ENCODE data around the gene LRCH1. TPM values are rescaled to one million over a fixed set of nuclear protein-coding genes. Genes with fewer than 3 reads are reported as not detected.

The LRCH1 gene
- total RNA-seq, 1 experiment from 2014 or later = 16.5 TPM

GRCh38 chr13:46687810-46688209, 134.8 kb downstream of the LRCH1 start:
- Mint-ChIP-seq H3K9me3 (ENCODE audit: unreplicated experiment) (no peaks in the 10 kb centered on the region), H3K4me3 (ENCODE audit: unreplicated experiment) (no peak overlapping the region), H3K27me3 (ENCODE audit: insufficient read depth, unreplicated experiment) (no peaks in the 10 kb centered on the region), H3K36me3 (ENCODE audit: insufficient read depth, unreplicated experiment) (peaks cover 35% of the 10 kb centered on the region), H3K4me1 (ENCODE audit: insufficient read depth, unreplicated experiment) (no peaks in the 10 kb centered on the region), H3K27ac (ENCODE audit: low read depth, unreplicated experiment) (no peak overlapping the region)
- no peak for TF ChIP-seq CTCF (IDR thresholded peaks at IDR 0.05; ENCODE audit: unreplicated experiment)
- peak; percentile 65 for DNase-seq (ENCODE audit: unreplicated experiment)
- BruUV-seq (replicated peaks) = no TSS peak
- intact Hi-C loops (cut with micrococcal nuclease) = no loop called here
- CTCF ChIA-PET = interaction anchor here (0.6 kb wide), 1 partner anchor 18 kb away, joined by 3 read pairs; no protein-coding TSS in a partner anchor
- POLR2A ChIA-PET = interaction anchor here (0.6 to 1.4 kb wide), 4 partner anchors 11 to 339 kb away, joined by 3 to 5 read pairs (median 4); no protein-coding TSS in a partner anchor

DNA sequence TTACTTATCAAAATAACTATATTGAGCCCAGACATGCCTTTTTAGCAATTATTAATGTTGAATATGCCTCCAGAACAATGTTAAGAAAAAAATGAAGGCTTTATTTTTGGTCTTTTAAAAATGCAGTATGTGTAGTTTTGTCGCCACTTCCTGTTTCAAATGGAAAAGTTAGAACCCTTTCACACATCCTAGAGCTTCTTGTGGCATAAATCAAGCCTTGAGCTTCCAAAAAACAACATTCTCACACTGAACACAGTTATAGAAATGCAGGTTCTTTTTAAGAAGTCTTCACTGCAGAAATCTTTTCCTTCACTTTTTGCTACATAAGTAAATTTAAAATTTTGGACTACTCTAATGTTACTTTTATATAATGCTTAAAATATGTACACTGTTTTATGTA, 135.3 kb downstream of the LRCH1 start:
- no peak overlapping the region for H3K27ac Mint-ChIP-seq (ENCODE audit: low read depth, unreplicated experiment)
- peaks cover 35% of the 10 kb centered on the region for H3K36me3 Mint-ChIP-seq (ENCODE audit: insufficient read depth, unreplicated experiment)
- no peaks in the 10 kb centered on the region for H3K27me3 Mint-ChIP-seq (ENCODE audit: insufficient read depth, unreplicated experiment)
- H3K9me3 Mint-ChIP-seq (ENCODE audit: unreplicated experiment) = no peaks in the 10 kb centered on the region
- H3K4me1 Mint-ChIP-seq (ENCODE audit: insufficient read depth, unreplicated experiment) = no peaks in the 10 kb centered on the region
- BruUV-seq (replicated peaks) = no TSS peak
- POLR2A ChIA-PET = interaction anchor here (0.6 to 1.4 kb wide), 2 partner anchors 12 to 339 kb away, joined by 3 to 4 read pairs; no protein-coding TSS in a partner anchor
- DNase-seq (ENCODE audit: unreplicated experiment) = no peak
- CTCF ChIA-PET = interaction anchor here (0.6 kb wide), 1 partner anchor 18 kb away, joined by 3 read pairs; no protein-coding TSS in a partner anchor
- intact Hi-C loops (cut with micrococcal nuclease) = no loop called here
- no peak for TF ChIP-seq CTCF (IDR thresholded peaks at IDR 0.05; ENCODE audit: unreplicated experiment)
- H3K4me3 Mint-ChIP-seq (ENCODE audit: unreplicated experiment) = no peak overlapping the region

DNA sequence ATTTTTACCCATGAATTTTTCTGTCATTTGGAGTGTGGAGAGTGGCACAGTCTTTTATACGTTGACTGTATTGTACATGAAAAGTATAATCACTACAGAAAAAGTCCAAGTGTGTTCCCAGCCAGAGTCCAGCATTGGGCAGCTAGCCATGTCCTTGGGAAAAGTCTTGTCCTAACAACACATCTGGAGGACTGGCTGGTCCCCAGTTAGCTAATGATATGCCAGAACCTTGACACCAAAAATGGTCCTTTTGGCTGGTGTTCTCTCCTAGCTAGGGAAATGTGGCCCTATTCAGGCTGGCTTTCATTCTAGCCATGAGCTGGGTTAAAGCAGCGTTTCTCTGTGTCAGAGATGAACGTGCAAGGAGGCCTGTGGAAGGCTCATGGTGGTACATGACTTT, 145.0 kb downstream of the LRCH1 start:
- Mint-ChIP-seq H3K4me3 (ENCODE audit: unreplicated experiment) (no peak overlapping the region), H3K4me1 (ENCODE audit: insufficient read depth, unreplicated experiment) (no peaks in the 10 kb centered on the region), H3K36me3 (ENCODE audit: insufficient read depth, unreplicated experiment) (peaks cover 48% of the 10 kb centered on the region), H3K9me3 (ENCODE audit: unreplicated experiment) (no peaks in the 10 kb centered on the region), H3K27ac (ENCODE audit: low read depth, unreplicated experiment) (no peak overlapping the region), H3K27me3 (ENCODE audit: insufficient read depth, unreplicated experiment) (no peaks in the 10 kb centered on the region)
- no TSS peak for BruUV-seq (replicated peaks)
- no peak for TF ChIP-seq CTCF (IDR thresholded peaks at IDR 0.05; ENCODE audit: unreplicated experiment)
- ChIA-PET CTCF (interaction anchor here (0.7 to 0.8 kb wide), 2 partner anchors 24 to 45 kb away, joined by 3 read pairs; no protein-coding TSS in a partner anchor), POLR2A (interaction anchor here (0.6 kb wide), 1 partner anchor 211 kb away, joined by 3 read pairs; no protein-coding TSS in a partner anchor)
- no peak for DNase-seq (ENCODE audit: unreplicated experiment)
- intact Hi-C loops (cut with micrococcal nuclease) = no loop called here

- Mint-ChIP-seq H3K4me3 (ENCODE audit: unreplicated experiment) (no peak overlapping the region), H3K27me3 (ENCODE audit: insufficient read depth, unreplicated experiment) (no peaks in the 10 kb centered on the region), H3K27ac (ENCODE audit: low read depth, unreplicated experiment) (no peak overlapping the region), H3K36me3 (ENCODE audit: insufficient read depth, unreplicated experiment) (peaks cover 48% of the 10 kb centered on the region), H3K9me3 (ENCODE audit: unreplicated experiment) (no peaks in the 10 kb centered on the region), H3K4me1 (ENCODE audit: insufficient read depth, unreplicated experiment) (no peaks in the 10 kb centered on the region)
- no TSS peak for BruUV-seq (replicated peaks)
- ChIA-PET CTCF (interaction anchor here (0.6 to 0.8 kb wide), 4 partner anchors 9 to 228 kb away, joined by 3 read pairs; no protein-coding TSS in a partner anchor), POLR2A (no interaction called here)
- TF ChIP-seq CTCF (IDR thresholded peaks at IDR 0.05; ENCODE audit: unreplicated experiment) = no peak
- DNase-seq (ENCODE audit: unreplicated experiment) = no peak
- intact Hi-C loops (cut with micrococcal nuclease) = no loop called here
Measured at GRCh38 chr13:46698910-46699460, 146.0 kb downstream of the LRCH1 start.
